Measurements from ENCODE around the gene MIOX. TPM values are rescaled to one million over a fixed set of nuclear protein-coding genes. Genes with fewer than 3 reads are reported as not detected.
A peak's percentile ranks its signal among the peaks of the same experiment; 100 is the strongest.

MIOX gene
- polyA plus RNA-seq, 4 donors = 0.28 to 0.44 TPM; not detected in 2

GRCh38 chr22:50475652-50476002 is 11.0 kb upstream of the MIOX start:
- FAIRE-seq = no peak

GRCh38 chr22:50476868-50477267 is 9.8 kb upstream of the MIOX start:
- Histone ChIP-seq H3K4me1 (ENCODE audit: control insufficient read depth in 3 of 3, insufficient read depth in 2 of 3, low read depth in 1 of 3, low read length in 2 of 3) (peaks cover 0 to 22% (median 7%) of the 10 kb centered on the region in 3 donors), H3K27ac (ENCODE audit: low read depth in 1 of 3, low read length in 2 of 3) (no peak overlapping the region), H3K4me3 (ENCODE audit: low read depth in 1 of 3, low read length in 3 of 3) (no peak overlapping the region), H3K27me3 (ENCODE audit: control insufficient read depth in 3 of 3, insufficient read depth in 3 of 3, low read length in 3 of 3) (peaks cover 0 to 32% (median 0%) of the 10 kb centered on the region in 3 donors), H3K36me3 (ENCODE audit: control insufficient read depth in 3 of 3, insufficient read depth in 2 of 3, low read depth in 1 of 3, low read length in 3 of 3) (peaks cover 0 to 16% (median 0%) of the 10 kb centered on the region in 3 donors), H3K9me3 (ENCODE audit: control insufficient read depth in 2 of 2, insufficient read depth in 1 of 2, low read depth in 1 of 2, low read length in 1 of 2) (no peaks in the 10 kb centered on the region)
- DNase-seq (no peak), FAIRE-seq (no peak)
- 77 to 84% (median 81%) methylated on average over 7 of the region's 7 CpGs for WGBS, 3 donors

More at GRCh38 chr22:50475652-50476002, 11.0 kb upstream of the MIOX start:
- peak overlapping the region in 1 of 3 donors; percentile 70 for H3K4me3 ChIP-seq (ENCODE audit: low read depth in 1 of 3, low read length in 3 of 3)
- peaks cover 0 to 29% (median 0%) of the 10 kb centered on the region in 3 donors for H3K36me3 ChIP-seq (ENCODE audit: control insufficient read depth in 3 of 3, insufficient read depth in 2 of 3, low read depth in 1 of 3, low read length in 3 of 3)
- 78 to 84% (median 84%) methylated on average over 6 of the region's 6 CpGs for WGBS, 3 donors
- H3K27me3 ChIP-seq (ENCODE audit: control insufficient read depth in 3 of 3, insufficient read depth in 3 of 3, low read length in 3 of 3) = peaks cover 0 to 25% (median 0%) of the 10 kb centered on the region in 3 donors
- peaks cover 3 to 34% (median 17%) of the 10 kb centered on the region in 3 donors for H3K4me1 ChIP-seq (ENCODE audit: control insufficient read depth in 3 of 3, insufficient read depth in 2 of 3, low read depth in 1 of 3, low read length in 2 of 3)
- no peak for DNase-seq
- no peaks in the 10 kb centered on the region for H3K9me3 ChIP-seq (ENCODE audit: control insufficient read depth in 2 of 2, insufficient read depth in 1 of 2, low read depth in 1 of 2, low read length in 1 of 2)
- no peak overlapping the region for H3K27ac ChIP-seq (ENCODE audit: low read depth in 1 of 3, low read length in 2 of 3)

GRCh38 chr22:50477923-50478322 is 8.7 kb upstream of the MIOX start:
- peaks cover 0 to 15% (median 0%) of the 10 kb centered on the region in 3 donors for H3K36me3 ChIP-seq (ENCODE audit: control insufficient read depth in 3 of 3, insufficient read depth in 2 of 3, low read depth in 1 of 3, low read length in 3 of 3)
- no peak overlapping the region for H3K4me3 ChIP-seq (ENCODE audit: low read depth in 1 of 3, low read length in 3 of 3)
- DNase-seq (no peak), FAIRE-seq (no peak)
- H3K9me3 ChIP-seq (ENCODE audit: control insufficient read depth in 2 of 2, insufficient read depth in 1 of 2, low read depth in 1 of 2, low read length in 1 of 2) = no peaks in the 10 kb centered on the region
- H3K4me1 ChIP-seq (ENCODE audit: control insufficient read depth in 3 of 3, insufficient read depth in 2 of 3, low read depth in 1 of 3, low read length in 2 of 3) = peaks cover 0 to 24% (median 7%) of the 10 kb centered on the region in 3 donors
- 90 to 93% (median 91%) methylated on average over 12 of the region's 12 CpGs for WGBS, 3 donors
- peaks cover 0 to 37% (median 1%) of the 10 kb centered on the region in 3 donors for H3K27me3 ChIP-seq (ENCODE audit: control insufficient read depth in 3 of 3, insufficient read depth in 3 of 3, low read length in 3 of 3)
- H3K27ac ChIP-seq (ENCODE audit: low read depth in 1 of 3, low read length in 2 of 3) = no peak overlapping the region

- peaks cover 0 to 20% (median 0%) of the 10 kb centered on the region in 3 donors for H3K36me3 ChIP-seq (ENCODE audit: control insufficient read depth in 3 of 3, insufficient read depth in 2 of 3, low read depth in 1 of 3, low read length in 3 of 3)
- DNase-seq (no peak), FAIRE-seq (no peak)
- no peak overlapping the region for H3K27ac ChIP-seq (ENCODE audit: low read depth in 1 of 3, low read length in 2 of 3)
- no peak overlapping the region for H3K4me3 ChIP-seq (ENCODE audit: low read depth in 1 of 3, low read length in 3 of 3)
- H3K4me1 ChIP-seq (ENCODE audit: control insufficient read depth in 3 of 3, insufficient read depth in 2 of 3, low read depth in 1 of 3, low read length in 2 of 3) = peaks cover 0 to 31% (median 3%) of the 10 kb centered on the region in 3 donors
- H3K27me3 ChIP-seq (ENCODE audit: control insufficient read depth in 3 of 3, insufficient read depth in 3 of 3, low read length in 3 of 3) = peaks cover 0 to 37% (median 2%) of the 10 kb centered on the region in 3 donors
- 59 to 83% (median 80%) methylated on average over 11 of the region's 11 CpGs for WGBS, 3 donors
- no peaks in the 10 kb centered on the region for H3K9me3 ChIP-seq (ENCODE audit: control insufficient read depth in 2 of 2, insufficient read depth in 1 of 2, low read depth in 1 of 2, low read length in 1 of 2)
These were observed 6.9 kb upstream of the MIOX start for GRCh38 chr22:50479721-50480120.

DNA sequence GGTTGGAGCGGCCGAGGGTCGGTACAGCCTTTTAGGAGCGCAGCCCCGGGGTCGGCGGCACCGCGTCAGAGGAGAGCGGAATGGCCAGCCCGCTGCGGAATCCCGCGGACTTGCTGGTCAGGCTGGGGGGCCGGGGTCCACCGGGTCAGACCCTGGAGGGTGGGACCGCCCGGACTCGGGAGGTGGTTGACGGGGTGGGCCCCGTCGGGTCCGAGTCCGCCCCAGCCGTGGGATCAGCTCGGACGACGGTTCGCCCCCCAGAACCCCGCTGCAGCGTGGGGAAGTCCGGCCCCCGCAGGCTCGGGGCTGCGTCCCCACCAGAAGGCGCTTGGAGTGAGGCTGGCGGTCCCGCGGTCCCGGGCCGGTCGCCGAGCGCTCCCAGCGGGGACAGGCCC is 5.6 kb upstream of the MIOX start:
- no peak for DNase-seq
- H3K4me1 ChIP-seq (ENCODE audit: control insufficient read depth in 3 of 3, insufficient read depth in 2 of 3, low read depth in 1 of 3, low read length in 2 of 3) = peaks cover 0 to 32% (median 3%) of the 10 kb centered on the region in 3 donors
- H3K36me3 ChIP-seq (ENCODE audit: control insufficient read depth in 3 of 3, insufficient read depth in 2 of 3, low read depth in 1 of 3, low read length in 3 of 3) = peaks cover 0 to 20% (median 0%) of the 10 kb centered on the region in 3 donors
- H3K4me3 ChIP-seq (ENCODE audit: low read depth in 1 of 3, low read length in 3 of 3) = peak overlapping the region; percentile 28 to 81 (median 63)
- WGBS, 3 donors = 4 to 9% (median 7%) methylated on average over 39 to 45 of the region's 45 CpGs
- H3K27ac ChIP-seq (ENCODE audit: low read depth in 1 of 3, low read length in 2 of 3) = no peak overlapping the region
- peaks cover 0 to 37% (median 2%) of the 10 kb centered on the region in 3 donors for H3K27me3 ChIP-seq (ENCODE audit: control insufficient read depth in 3 of 3, insufficient read depth in 3 of 3, low read length in 3 of 3)
- H3K9me3 ChIP-seq (ENCODE audit: control insufficient read depth in 2 of 2, insufficient read depth in 1 of 2, low read depth in 1 of 2, low read length in 1 of 2) = no peaks in the 10 kb centered on the region
- FAIRE-seq = no peak

- Histone ChIP-seq H3K36me3 (ENCODE audit: control insufficient read depth in 3 of 3, insufficient read depth in 2 of 3, low read depth in 1 of 3, low read length in 3 of 3) (peaks cover 0 to 20% (median 0%) of the 10 kb centered on the region in 3 donors), H3K4me3 (ENCODE audit: low read depth in 1 of 3, low read length in 3 of 3) (peak within 1 kb of the TSS; percentile 61 to 81 (median 63)), H3K27me3 (ENCODE audit: control insufficient read depth in 3 of 3, insufficient read depth in 3 of 3, low read length in 3 of 3) (peaks cover 0 to 37% (median 2%) of the 10 kb centered on the region in 3 donors), H3K27ac (ENCODE audit: low read depth in 1 of 3, low read length in 2 of 3) (peak within 1 kb of the TSS; percentile 54 to 70 (median 67)), H3K9me3 (ENCODE audit: control insufficient read depth in 2 of 2, insufficient read depth in 1 of 2, low read depth in 1 of 2, low read length in 1 of 2) (no peaks in the 10 kb centered on the region), H3K4me1 (ENCODE audit: control insufficient read depth in 3 of 3, insufficient read depth in 2 of 3, low read depth in 1 of 3, low read length in 2 of 3) (peaks cover 0 to 32% (median 3%) of the 10 kb centered on the region in 3 donors)
- FAIRE-seq = no peak
- 3 to 6% (median 5%) methylated on average over 26 to 70 of the region's 70 CpGs for WGBS, 3 donors
- DNase-seq = peak; percentile 43 to 76
These were observed 5.1 kb upstream of the MIOX start, which contains the start of gene ADM2 for GRCh38 chr22:50481440-50482106. Gene ADM2 (plus strand): TSS chr22:50481543. CDS start chr22:50481848, 305 bp downstream.

- Histone ChIP-seq H3K27me3 (ENCODE audit: control insufficient read depth in 3 of 3, insufficient read depth in 3 of 3, low read length in 3 of 3) (peaks cover 0 to 34% (median 2%) of the 10 kb centered on the region in 3 donors), H3K9me3 (ENCODE audit: control insufficient read depth in 2 of 2, insufficient read depth in 1 of 2, low read depth in 1 of 2, low read length in 1 of 2) (no peaks in the 10 kb centered on the region), H3K4me1 (ENCODE audit: control insufficient read depth in 3 of 3, insufficient read depth in 2 of 3, low read depth in 1 of 3, low read length in 2 of 3) (peaks cover 0 to 32% (median 3%) of the 10 kb centered on the region in 3 donors), H3K27ac (ENCODE audit: low read depth in 1 of 3, low read length in 2 of 3) (peak overlapping the region; percentile 54 to 70 (median 67)), H3K4me3 (ENCODE audit: low read depth in 1 of 3, low read length in 3 of 3) (peak overlapping the region; percentile 61 to 81 (median 63)), H3K36me3 (ENCODE audit: control insufficient read depth in 3 of 3, insufficient read depth in 2 of 3, low read depth in 1 of 3, low read length in 3 of 3) (peaks cover 0 to 20% (median 0%) of the 10 kb centered on the region in 3 donors)
- FAIRE-seq = no peak
- WGBS, 3 donors = 58 to 63% (median 59%) methylated on average over 32 to 35 of the region's 35 CpGs
- DNase-seq = peak; percentile 39 to 40
These were observed 4.3 kb upstream of the MIOX start for GRCh38 chr22:50482107-50483074.

DNA sequence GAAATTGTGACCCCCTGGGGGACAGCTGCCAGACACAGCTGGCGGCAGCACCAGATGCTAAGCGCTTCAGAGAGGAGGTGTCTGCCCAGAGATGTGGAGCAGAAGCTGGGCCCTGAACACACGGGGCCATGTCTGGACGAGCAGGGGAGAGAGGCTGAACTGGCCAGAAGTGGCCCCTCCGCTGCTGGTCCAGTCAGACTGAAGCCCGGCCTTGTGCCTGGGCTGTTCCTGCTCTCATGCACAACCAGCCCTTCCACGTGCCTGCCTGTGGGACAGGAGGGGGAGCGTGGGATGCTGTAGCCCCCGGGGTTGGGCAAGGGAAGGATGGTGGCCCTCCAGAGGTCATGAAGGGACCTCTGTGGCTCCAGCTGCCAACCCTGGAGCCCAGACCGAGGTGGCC is 3.6 kb upstream of the MIOX start:
- Histone ChIP-seq H3K4me3 (ENCODE audit: low read depth in 1 of 3, low read length in 3 of 3) (peak overlapping the region in 1 of 3 donors; percentile 61), H3K27ac (ENCODE audit: low read depth in 1 of 3, low read length in 2 of 3) (peak overlapping the region in 1 of 3 donors; percentile 82), H3K9me3 (ENCODE audit: control insufficient read depth in 2 of 2, insufficient read depth in 1 of 2, low read depth in 1 of 2, low read length in 1 of 2) (no peaks in the 10 kb centered on the region), H3K4me1 (ENCODE audit: control insufficient read depth in 3 of 3, insufficient read depth in 2 of 3, low read depth in 1 of 3, low read length in 2 of 3) (peaks cover 0 to 32% (median 3%) of the 10 kb centered on the region in 3 donors), H3K36me3 (ENCODE audit: control insufficient read depth in 3 of 3, insufficient read depth in 2 of 3, low read depth in 1 of 3, low read length in 3 of 3) (peaks cover 0 to 20% (median 0%) of the 10 kb centered on the region in 3 donors), H3K27me3 (ENCODE audit: control insufficient read depth in 3 of 3, insufficient read depth in 3 of 3, low read length in 3 of 3) (peaks cover 0 to 32% (median 2%) of the 10 kb centered on the region in 3 donors)
- 70 to 84% (median 81%) methylated on average over 10 of the region's 10 CpGs for WGBS, 3 donors
- no peak for FAIRE-seq
- DNase-seq = no peak

Data from small intestine (tissue), 7 donors.